ENCODE results near the gene C12orf57.

GRCh38 chr12:6980075-6980474 is 36.3 kb downstream of the C12orf57 start:
- no peak for TF ChIP-seq CTCF (IDR thresholded peaks at IDR 0.05; ENCODE audit: poor library complexity)
- TF ChIP-seq EZH2 (IDR thresholded peaks at IDR 0.05; ENCODE audit: borderline replicate concordance) = no peak
- TF ChIP-seq EZH2phosphoT487 (IDR thresholded peaks at IDR 0.05; ENCODE audit: low read depth, severe bottlenecking, unreplicated experiment) = no peak

All from hepatocyte (in vitro differentiated cells).